ENCODE results near the gene LRCH1.

LRCH1 gene

GRCh38 chr13:46576762-46577161 is 23.8 kb downstream of the LRCH1 start:
- H3K9ac ChIP-seq (ENCODE audit: low read depth, low read length, poor library complexity): no peak overlapping the region
- no peak overlapping the region for H2BK120ac ChIP-seq (ENCODE audit: low read depth, low read length)
- H2BK12ac ChIP-seq (ENCODE audit: low read length): no peak overlapping the region
- no peak overlapping the region for H2AFZ ChIP-seq (ENCODE audit: low read length)
- no peak overlapping the region for H3K4ac ChIP-seq (ENCODE audit: low read length)
- no peak overlapping the region for H3K4me2 ChIP-seq (ENCODE audit: insufficient read depth, low read length, poor library complexity, severe bottlenecking)
- H3K23ac ChIP-seq (ENCODE audit: low read depth, low read length, poor library complexity): no peak overlapping the region
- H4K91ac ChIP-seq (ENCODE audit: low read depth, low read length, poor library complexity): no peak overlapping the region
- H3K36me3 ChIP-seq (replicated peaks in 1 of 2; ENCODE audit: control insufficient read depth in 2 of 2, insufficient read depth in 2 of 2, low read length in 2 of 2): no peaks in the 10 kb centered on the region
- H3K79me1 ChIP-seq (ENCODE audit: low read depth, low read length): no peaks in the 10 kb centered on the region
- H3K9me3 ChIP-seq (replicated peaks in 1 of 2; ENCODE audit: control insufficient read depth in 2 of 2, insufficient read depth in 1 of 2, low read depth in 1 of 2, low read length in 2 of 2): no peaks in the 10 kb centered on the region
- H2BK15ac ChIP-seq (ENCODE audit: low read length): no peak overlapping the region
- H3K14ac ChIP-seq (ENCODE audit: low read length): no peak overlapping the region
- DNase-seq (ENCODE audit: low spot score): no peak
- no peaks in the 10 kb centered on the region for H3K27me3 ChIP-seq (ENCODE audit: control insufficient read depth in 3 of 3, insufficient read depth in 3 of 3, low read depth in 1 of 3, low read length in 3 of 3)
- H3K4me1 ChIP-seq (ENCODE audit: control insufficient read depth in 2 of 2, insufficient read depth in 1 of 2, low read depth in 1 of 2, low read length in 2 of 2): peaks cover 6 to 8% of the 10 kb centered on the region in 2 donors
- H2BK5ac ChIP-seq (ENCODE audit: low read length): no peak overlapping the region
- no peak overlapping the region for H2AK5ac ChIP-seq (ENCODE audit: low read depth, low read length)
- no peak overlapping the region for H3K18ac ChIP-seq (ENCODE audit: low read length)
- H3K4me3 ChIP-seq (ENCODE audit: low read length in 2 of 2): no peak overlapping the region
- WGBS, 2 donors (ENCODE audit: extremely low coverage in 2 of 2, insufficient read length in 2 of 2, insufficient replicate concordance in 1 of 2): no CpG with 5 or more reads among the region's 5 CpGs
- no peak overlapping the region for H3K27ac ChIP-seq (replicated peaks; ENCODE audit: low read length)
- H4K8ac ChIP-seq (ENCODE audit: low read depth, low read length): no peak overlapping the region

GRCh38 chr13:46577696-46578589 is 25.0 kb downstream of the LRCH1 start:
- Histone ChIP-seq H3K14ac (ENCODE audit: low read length) (no peak overlapping the region), H3K9me3 (replicated peaks in 1 of 2; ENCODE audit: control insufficient read depth in 2 of 2, insufficient read depth in 1 of 2, low read depth in 1 of 2, low read length in 2 of 2) (no peaks in the 10 kb centered on the region), H2AK5ac (ENCODE audit: low read depth, low read length) (no peak overlapping the region), H3K4me1 (ENCODE audit: control insufficient read depth in 2 of 2, insufficient read depth in 1 of 2, low read depth in 1 of 2, low read length in 2 of 2) (peaks cover 6 to 8% of the 10 kb centered on the region in 2 donors), H2BK12ac (ENCODE audit: low read length) (no peak overlapping the region), H3K4me3 (ENCODE audit: low read length in 2 of 2) (no peak overlapping the region), H2AFZ (ENCODE audit: low read length) (no peak overlapping the region), H3K36me3 (replicated peaks in 1 of 2; ENCODE audit: control insufficient read depth in 2 of 2, insufficient read depth in 2 of 2, low read length in 2 of 2) (no peaks in the 10 kb centered on the region), H3K18ac (ENCODE audit: low read length) (no peak overlapping the region), H3K4me2 (ENCODE audit: insufficient read depth, low read length, poor library complexity, severe bottlenecking) (no peak overlapping the region), H2BK5ac (ENCODE audit: low read length) (no peak overlapping the region), H3K79me1 (ENCODE audit: low read depth, low read length) (no peaks in the 10 kb centered on the region), H3K23ac (ENCODE audit: low read depth, low read length, poor library complexity) (no peak overlapping the region), H3K27ac (replicated peaks; ENCODE audit: low read length) (no peak overlapping the region), H4K91ac (ENCODE audit: low read depth, low read length, poor library complexity) (no peak overlapping the region), H3K27me3 (ENCODE audit: control insufficient read depth in 3 of 3, insufficient read depth in 3 of 3, low read depth in 1 of 3, low read length in 3 of 3) (no peaks in the 10 kb centered on the region), H4K8ac (ENCODE audit: low read depth, low read length) (no peak overlapping the region), H2BK120ac (ENCODE audit: low read depth, low read length) (no peak overlapping the region), H2BK15ac (ENCODE audit: low read length) (no peak overlapping the region), H3K9ac (ENCODE audit: low read depth, low read length, poor library complexity) (no peak overlapping the region), H3K4ac (ENCODE audit: low read length) (no peak overlapping the region)
- DNase-seq (ENCODE audit: low spot score): no peak
- no CpG with 5 or more reads among the region's 10 CpGs for WGBS, 2 donors (ENCODE audit: extremely low coverage in 2 of 2, insufficient read length in 2 of 2, insufficient replicate concordance in 1 of 2)

GRCh38 chr13:46578590-46578975 is 25.6 kb downstream of the LRCH1 start:
- no peak overlapping the region for H3K18ac ChIP-seq (ENCODE audit: low read length)
- no peak overlapping the region for H4K8ac ChIP-seq (ENCODE audit: low read depth, low read length)
- no peaks in the 10 kb centered on the region for H3K9me3 ChIP-seq (replicated peaks in 1 of 2; ENCODE audit: control insufficient read depth in 2 of 2, insufficient read depth in 1 of 2, low read depth in 1 of 2, low read length in 2 of 2)
- no peak overlapping the region for H2BK15ac ChIP-seq (ENCODE audit: low read length)
- H3K4me2 ChIP-seq (ENCODE audit: insufficient read depth, low read length, poor library complexity, severe bottlenecking): no peak overlapping the region
- no peak overlapping the region for H3K27ac ChIP-seq (replicated peaks; ENCODE audit: low read length)
- H2BK12ac ChIP-seq (ENCODE audit: low read length): no peak overlapping the region
- no CpG with 5 or more reads among the region's 3 CpGs for WGBS, 2 donors (ENCODE audit: extremely low coverage in 2 of 2, insufficient read length in 2 of 2, insufficient replicate concordance in 1 of 2)
- peaks cover 6 to 8% of the 10 kb centered on the region in 2 donors for H3K4me1 ChIP-seq (ENCODE audit: control insufficient read depth in 2 of 2, insufficient read depth in 1 of 2, low read depth in 1 of 2, low read length in 2 of 2)
- H3K4me3 ChIP-seq (ENCODE audit: low read length in 2 of 2): no peak overlapping the region
- no peaks in the 10 kb centered on the region for H3K79me1 ChIP-seq (ENCODE audit: low read depth, low read length)
- H3K14ac ChIP-seq (ENCODE audit: low read length): no peak overlapping the region
- H2AFZ ChIP-seq (ENCODE audit: low read length): no peak overlapping the region
- no peak overlapping the region for H3K9ac ChIP-seq (ENCODE audit: low read depth, low read length, poor library complexity)
- H3K4ac ChIP-seq (ENCODE audit: low read length): no peak overlapping the region
- no peaks in the 10 kb centered on the region for H3K36me3 ChIP-seq (replicated peaks in 1 of 2; ENCODE audit: control insufficient read depth in 2 of 2, insufficient read depth in 2 of 2, low read length in 2 of 2)
- no peaks in the 10 kb centered on the region for H3K27me3 ChIP-seq (ENCODE audit: control insufficient read depth in 3 of 3, insufficient read depth in 3 of 3, low read depth in 1 of 3, low read length in 3 of 3)
- H2AK5ac ChIP-seq (ENCODE audit: low read depth, low read length): peak overlapping the region; percentile 56
- H2BK120ac ChIP-seq (ENCODE audit: low read depth, low read length): no peak overlapping the region
- DNase-seq (ENCODE audit: low spot score): no peak
- H3K23ac ChIP-seq (ENCODE audit: low read depth, low read length, poor library complexity): no peak overlapping the region
- H4K91ac ChIP-seq (ENCODE audit: low read depth, low read length, poor library complexity): no peak overlapping the region
- no peak overlapping the region for H2BK5ac ChIP-seq (ENCODE audit: low read length)

GRCh38 chr13:46580362-46580839 is 27.4 kb downstream of the LRCH1 start:
- no CpG with 5 or more reads among the region's 5 CpGs for WGBS, 2 donors (ENCODE audit: extremely low coverage in 2 of 2, insufficient read length in 2 of 2, insufficient replicate concordance in 1 of 2)
- no peak overlapping the region for H2BK15ac ChIP-seq (ENCODE audit: low read length)

More at GRCh38 chr13:46580362-46580839, 27.4 kb downstream of the LRCH1 start:
- Histone ChIP-seq H3K79me1 (ENCODE audit: low read depth, low read length) (no peaks in the 10 kb centered on the region), H3K4me3 (ENCODE audit: low read length in 2 of 2) (no peak overlapping the region), H3K9me3 (replicated peaks in 1 of 2; ENCODE audit: control insufficient read depth in 2 of 2, insufficient read depth in 1 of 2, low read depth in 1 of 2, low read length in 2 of 2) (no peaks in the 10 kb centered on the region), H3K18ac (ENCODE audit: low read length) (no peak overlapping the region), H3K4me1 (ENCODE audit: control insufficient read depth in 2 of 2, insufficient read depth in 1 of 2, low read depth in 1 of 2, low read length in 2 of 2) (peaks cover 6 to 8% of the 10 kb centered on the region in 2 donors), H4K8ac (ENCODE audit: low read depth, low read length) (no peak overlapping the region), H2BK12ac (ENCODE audit: low read length) (no peak overlapping the region), H3K36me3 (replicated peaks in 1 of 2; ENCODE audit: control insufficient read depth in 2 of 2, insufficient read depth in 2 of 2, low read length in 2 of 2) (no peaks in the 10 kb centered on the region), H3K23ac (ENCODE audit: low read depth, low read length, poor library complexity) (no peak overlapping the region), H2AFZ (ENCODE audit: low read length) (no peak overlapping the region), H2AK5ac (ENCODE audit: low read depth, low read length) (no peak overlapping the region), H3K9ac (ENCODE audit: low read depth, low read length, poor library complexity) (no peak overlapping the region), H3K4me2 (ENCODE audit: insufficient read depth, low read length, poor library complexity, severe bottlenecking) (no peak overlapping the region), H2BK5ac (ENCODE audit: low read length) (no peak overlapping the region), H3K14ac (ENCODE audit: low read length) (no peak overlapping the region), H3K27me3 (ENCODE audit: control insufficient read depth in 3 of 3, insufficient read depth in 3 of 3, low read depth in 1 of 3, low read length in 3 of 3) (no peaks in the 10 kb centered on the region), H3K4ac (ENCODE audit: low read length) (no peak overlapping the region), H2BK120ac (ENCODE audit: low read depth, low read length) (no peak overlapping the region), H4K91ac (ENCODE audit: low read depth, low read length, poor library complexity) (no peak overlapping the region), H3K27ac (replicated peaks; ENCODE audit: low read length) (no peak overlapping the region)
- no peak for DNase-seq (ENCODE audit: low spot score)

All from neuronal stem cell (in vitro differentiated cells).